DOHH2 (cell line): ENCODE measurements around the gene BHLHE40.

Source experiments
- H3F3A ChIP-seq: fragments of 200-600 bp; sonication (generic), shearing (Covaris generic); 2 replicates; pipeline ENCODE4 v1.6.0; 2016; ENCODE audit warnings: antibody characterized with exemption, mild to moderate bottlenecking; ENCODE audit not compliant: control insufficient read depth, insufficient read depth
- H3K27ac ChIP-seq: fragments of 200-600 bp; sonication (generic); 2 replicates; pipeline ENCODE4 v1.5.1; 2014; ENCODE audit warnings: low read depth, mild to moderate bottlenecking, low read length, moderate library complexity
- H3K27me3 ChIP-seq: fragments of 200-600 bp; sonication (generic); 2 replicates; pipeline ENCODE4 v1.6.1; 2014; ENCODE audit warnings: mild to moderate bottlenecking, low read length, mixed read lengths; ENCODE audit not compliant: control insufficient read depth
- H3K36me3 ChIP-seq: fragments of 200-600 bp; sonication (generic); 2 replicates; pipeline ENCODE4 v1.6.1; 2014; ENCODE audit warnings: mild to moderate bottlenecking, low read length, moderate library complexity, mixed read lengths; ENCODE audit not compliant: control insufficient read depth
- H3K4me1 ChIP-seq: fragments of 200-600 bp; sonication (generic); 2 replicates; pipeline ENCODE4 v1.6.1; 2014; ENCODE audit warnings: mild to moderate bottlenecking, low read length, mixed read lengths; ENCODE audit not compliant: control insufficient read depth
- H3K4me2 ChIP-seq: fragments of 200-600 bp; sonication (generic); 2 replicates; pipeline ENCODE4 v1.6.0; 2014; ENCODE audit warnings: mild to moderate bottlenecking, low read length, moderate library complexity
- H3K4me3 ChIP-seq: fragments of 200-600 bp; sonication (generic); 2 replicates; pipeline ENCODE4 v1.5.1; 2014; ENCODE audit warnings: mild to moderate bottlenecking, low read length, mixed read lengths
- H3K79me2 ChIP-seq: fragments of 200-600 bp; sonication (generic); 2 replicates; pipeline ENCODE4 v1.6.1; 2014; ENCODE audit warnings: mild to moderate bottlenecking, low read length, mixed read lengths; ENCODE audit not compliant: control insufficient read depth
- H3K9me2 ChIP-seq: fragments of 200-600 bp; sonication (generic); replicated peaks from 2 replicates; pipeline ENCODE4 v1.6.1; 2014; ENCODE audit warnings: mild to moderate bottlenecking, low read length, mixed read lengths; ENCODE audit not compliant: control insufficient read depth
- H3K9me3 ChIP-seq: fragments of 200-600 bp; sonication (generic); 2 replicates; pipeline ENCODE4 v1.6.1; 2014; ENCODE audit warnings: antibody characterized with exemption, low read length, mixed read lengths; ENCODE audit not compliant: control insufficient read depth, insufficient read depth
- H4K20me1 ChIP-seq: fragments of 200-600 bp; sonication (generic); 2 replicates; pipeline ENCODE4 v1.6.0; 2014; ENCODE audit warnings: low read depth, mild to moderate bottlenecking, antibody characterized with exemption, low read length, moderate library complexity; ENCODE audit not compliant: control insufficient read depth, insufficient read depth
- CTCF ChIP-seq: fragments of 200-600 bp; sonication (generic); IDR thresholded peaks from one replicate; pipeline ENCODE4 v1.5.1; 2014; ENCODE audit warnings: antibody characterized with exemption, mild to moderate bottlenecking, low read depth, low read length; ENCODE audit not compliant: poor library complexity, severe bottlenecking
- EZH2phosphoT487 ChIP-seq: fragments of 200-600 bp; sonication (generic); IDR thresholded peaks from 2 replicates; pipeline ENCODE4 v1.6.1; 2017; ENCODE audit warnings: borderline replicate concordance, mild to moderate bottlenecking, antibody characterized with exemption, low read length, moderate library complexity, mixed read lengths

Gene BHLHE40

GRCh38 chr3:4945324-4945723, 33.9 kb upstream of the BHLHE40 start:
- H3K27me3 ChIP-seq, result no peaks in the 10 kb centered on the region
- H3K4me2 ChIP-seq, result no peak overlapping the region
- no peaks in the 10 kb centered on the region for H3K4me1 ChIP-seq
- H4K20me1 ChIP-seq, result no peaks in the 10 kb centered on the region
- no peaks in the 10 kb centered on the region for H3F3A ChIP-seq
- H3K9me2 ChIP-seq, result no peaks in the 10 kb centered on the region
- no peaks in the 10 kb centered on the region for H3K36me3 ChIP-seq
- H3K27ac ChIP-seq, result no peak overlapping the region
- H3K4me3 ChIP-seq, result no peak overlapping the region
- H3K79me2 ChIP-seq, result no peaks in the 10 kb centered on the region
- TF ChIP-seq EZH2phosphoT487, result no peak
- no peak for TF ChIP-seq CTCF
- no peaks in the 10 kb centered on the region for H3K9me3 ChIP-seq

- Histone ChIP-seq H3K79me2 (no peaks in the 10 kb centered on the region), H3K27ac (no peak overlapping the region), H3F3A (no peaks in the 10 kb centered on the region), H3K4me1 (no peaks in the 10 kb centered on the region), H3K4me2 (no peak overlapping the region), H3K27me3 (no peaks in the 10 kb centered on the region), H3K4me3 (no peak overlapping the region), H3K36me3 (no peaks in the 10 kb centered on the region), H3K9me3 (no peaks in the 10 kb centered on the region), H4K20me1 (no peaks in the 10 kb centered on the region), H3K9me2 (no peaks in the 10 kb centered on the region)
- TF ChIP-seq CTCF, result no peak
- TF ChIP-seq EZH2phosphoT487, result no peak
Measured at GRCh38 chr3:4947028-4947427, 32.2 kb upstream of the BHLHE40 start.

GRCh38 chr3:4948395-4948794, 30.8 kb upstream of the BHLHE40 start:
- no peaks in the 10 kb centered on the region for H3K9me3 ChIP-seq
- TF ChIP-seq EZH2phosphoT487 (no peak), CTCF (no peak)

GRCh38 chr3:4949004-4949403, 30.2 kb upstream of the BHLHE40 start:
- no peak overlapping the region for H3K4me2 ChIP-seq

More at GRCh38 chr3:4948395-4948794, 30.8 kb upstream of the BHLHE40 start:
- Histone ChIP-seq H3K4me2 (no peak overlapping the region), H3K27ac (no peak overlapping the region), H4K20me1 (no peaks in the 10 kb centered on the region), H3K4me1 (no peaks in the 10 kb centered on the region), H3F3A (no peaks in the 10 kb centered on the region), H3K27me3 (no peaks in the 10 kb centered on the region), H3K9me2 (no peaks in the 10 kb centered on the region), H3K36me3 (no peaks in the 10 kb centered on the region), H3K4me3 (no peak overlapping the region), H3K79me2 (no peaks in the 10 kb centered on the region)

More at GRCh38 chr3:4949004-4949403, 30.2 kb upstream of the BHLHE40 start:
- no peaks in the 10 kb centered on the region for H3K9me3 ChIP-seq
- no peak for TF ChIP-seq EZH2phosphoT487
- no peak for TF ChIP-seq CTCF
- no peaks in the 10 kb centered on the region for H3K9me2 ChIP-seq
- no peaks in the 10 kb centered on the region for H3K36me3 ChIP-seq
- no peaks in the 10 kb centered on the region for H3K79me2 ChIP-seq
- H3K27me3 ChIP-seq, result no peaks in the 10 kb centered on the region
- H3F3A ChIP-seq, result no peaks in the 10 kb centered on the region
- H3K4me3 ChIP-seq, result no peak overlapping the region
- H4K20me1 ChIP-seq, result no peaks in the 10 kb centered on the region
- H3K4me1 ChIP-seq, result no peaks in the 10 kb centered on the region
- no peak overlapping the region for H3K27ac ChIP-seq
